ENCODE data around the gene APBB2. TPM values are rescaled to one million over a fixed set of nuclear protein-coding genes. Genes with fewer than 3 reads are reported as not detected.

Gene APBB2
- total RNA-seq, 2 experiments from 2014 or later, result 1.3 to 1.5 TPM

GRCh38 chr4:41106694-41107419, 107.5 kb downstream of the APBB2 start:
- ChIA-PET CTCF (no interaction called here), POLR2A (no interaction called here)
- intact Hi-C loops (cut with DNase I, micrococcal nuclease), result no loop called here
- H3K27ac Mint-ChIP-seq, result no peak overlapping the region
- no peaks in the 10 kb centered on the region for H3K36me3 Mint-ChIP-seq (ENCODE audit: low read depth)
- no peak for DNase-seq
- no peak overlapping the region for H3K4me3 Mint-ChIP-seq
- peaks cover 2% of the 10 kb centered on the region for H3K27me3 Mint-ChIP-seq
- ATAC-seq, result no peak
- H3K9me3 Mint-ChIP-seq (ENCODE audit: low read depth), result no peaks in the 10 kb centered on the region
- no peaks in the 10 kb centered on the region for H3K4me1 Mint-ChIP-seq

DNA sequence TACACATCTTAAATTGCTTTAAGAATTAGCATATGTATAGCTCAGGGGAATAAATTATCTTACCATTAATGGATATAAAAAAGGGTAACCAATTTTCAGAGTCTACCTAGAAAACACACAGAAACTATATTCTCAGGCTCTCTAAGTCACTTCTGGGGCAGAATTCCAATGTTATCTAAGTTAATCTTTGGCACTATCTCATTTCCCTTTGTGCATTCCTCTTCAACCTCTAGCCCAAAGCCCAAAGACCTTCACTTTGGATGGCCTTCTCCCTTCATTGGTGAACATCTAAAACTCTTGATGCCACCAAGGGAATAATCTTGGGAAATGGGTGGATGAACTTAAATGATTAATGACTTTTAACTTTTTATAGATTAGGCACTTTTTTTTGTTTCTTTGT, 108.3 kb downstream of the APBB2 start:
- intact Hi-C loops (cut with DNase I, micrococcal nuclease), result no loop called here
- Mint-ChIP-seq H3K27ac (no peak overlapping the region), H3K9me3 (ENCODE audit: low read depth) (no peaks in the 10 kb centered on the region), H3K4me1 (no peaks in the 10 kb centered on the region), H3K27me3 (peaks cover 2% of the 10 kb centered on the region), H3K4me3 (no peak overlapping the region), H3K36me3 (ENCODE audit: low read depth) (no peaks in the 10 kb centered on the region)
- ATAC-seq (no peak), DNase-seq (no peak)
- CTCF ChIA-PET, result no interaction called here
- POLR2A ChIA-PET, result no interaction called here

DNA sequence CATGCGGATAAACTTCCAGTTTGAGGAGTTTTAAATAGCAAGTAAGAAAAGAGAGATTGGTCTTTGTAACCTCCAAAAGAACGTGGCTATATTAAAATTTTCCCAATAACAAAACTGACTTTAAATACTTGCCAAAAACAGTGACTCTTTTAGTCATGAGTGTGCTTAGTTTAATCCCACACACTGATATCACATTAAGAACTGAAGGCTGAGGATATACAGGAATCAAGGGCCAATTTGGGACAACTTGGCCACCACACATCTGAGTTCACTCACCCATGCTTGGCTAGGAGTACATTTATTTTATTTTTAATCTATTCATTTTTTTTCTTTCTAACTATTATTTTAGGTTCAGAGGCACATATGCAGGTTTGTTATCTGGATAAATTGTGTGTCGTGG, 110.2 kb downstream of the APBB2 start:
- no peak overlapping the region for H3K4me3 Mint-ChIP-seq
- ATAC-seq, result no peak
- no peaks in the 10 kb centered on the region for H3K36me3 Mint-ChIP-seq (ENCODE audit: low read depth)
- POLR2A ChIA-PET, result no interaction called here
- no peaks in the 10 kb centered on the region for H3K4me1 Mint-ChIP-seq
- H3K27me3 Mint-ChIP-seq, result peaks cover 2% of the 10 kb centered on the region
- H3K27ac Mint-ChIP-seq, result no peak overlapping the region
- DNase-seq, result no peak
- CTCF ChIA-PET, result no interaction called here
- intact Hi-C loops (cut with DNase I, micrococcal nuclease), result no loop called here
- H3K9me3 Mint-ChIP-seq (ENCODE audit: low read depth), result no peaks in the 10 kb centered on the region

GRCh38 chr4:41103657-41104056, 110.7 kb downstream of the APBB2 start:
- Mint-ChIP-seq H3K4me1 (no peaks in the 10 kb centered on the region), H3K9me3 (ENCODE audit: low read depth) (no peaks in the 10 kb centered on the region), H3K4me3 (no peak overlapping the region), H3K27ac (no peak overlapping the region), H3K36me3 (ENCODE audit: low read depth) (no peaks in the 10 kb centered on the region), H3K27me3 (peaks cover 2% of the 10 kb centered on the region)
- ATAC-seq (no peak), DNase-seq (no peak)
- ChIA-PET POLR2A (no interaction called here), CTCF (no interaction called here)
- intact Hi-C loops (cut with DNase I, micrococcal nuclease), result no loop called here

GRCh38 chr4:41102414-41103092, 111.8 kb downstream of the APBB2 start:
- no peaks in the 10 kb centered on the region for H3K9me3 Mint-ChIP-seq (ENCODE audit: low read depth)
- no peak overlapping the region for H3K4me3 Mint-ChIP-seq
- ATAC-seq (no peak), DNase-seq (no peak)
- intact Hi-C loops (cut with DNase I, micrococcal nuclease), result no loop called here
- H3K4me1 Mint-ChIP-seq, result no peaks in the 10 kb centered on the region
- no peak overlapping the region for H3K27ac Mint-ChIP-seq
- ChIA-PET CTCF (no interaction called here), POLR2A (no interaction called here)
- peaks cover 4% of the 10 kb centered on the region for H3K27me3 Mint-ChIP-seq
- H3K36me3 Mint-ChIP-seq (ENCODE audit: low read depth), result no peaks in the 10 kb centered on the region

- H3K27ac Mint-ChIP-seq, result no peak overlapping the region
- H3K4me3 Mint-ChIP-seq, result no peak overlapping the region
- intact Hi-C loops (cut with DNase I, micrococcal nuclease), result no loop called here
- H3K27me3 Mint-ChIP-seq, result peaks cover 5% of the 10 kb centered on the region
- DNase-seq, result no peak
- no peaks in the 10 kb centered on the region for H3K4me1 Mint-ChIP-seq
- H3K36me3 Mint-ChIP-seq (ENCODE audit: low read depth), result no peaks in the 10 kb centered on the region
- CTCF ChIA-PET, result interaction anchor here (1.1 kb wide), 1 partner anchor 10 kb away, joined by 3 read pairs; no protein-coding TSS in a partner anchor
- no peaks in the 10 kb centered on the region for H3K9me3 Mint-ChIP-seq (ENCODE audit: low read depth)
- POLR2A ChIA-PET, result no interaction called here
- no peak for ATAC-seq
Observed at GRCh38 chr4:41098093-41099048, 116.0 kb downstream of the APBB2 start.

DNA sequence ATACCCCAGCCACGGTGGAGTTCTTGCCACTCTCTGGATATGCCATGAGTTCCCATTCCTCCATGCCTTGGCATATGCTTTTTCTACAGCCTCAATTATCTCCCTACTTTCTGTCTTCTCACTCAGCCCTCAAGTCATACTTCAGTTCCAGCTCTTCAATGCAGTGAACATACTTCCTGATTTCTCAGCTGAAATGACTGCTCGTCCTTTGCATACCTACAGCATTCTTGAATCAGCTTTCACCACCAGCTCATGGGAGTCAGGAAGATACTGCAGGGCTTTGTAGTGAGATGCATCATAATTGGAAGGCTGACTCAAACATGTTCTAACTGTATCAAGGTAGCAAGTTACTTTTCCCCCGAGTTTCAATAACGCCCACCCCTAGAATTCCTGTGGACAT, 118.4 kb downstream of the APBB2 start:
- intact Hi-C loops (cut with DNase I, micrococcal nuclease), result no loop called here
- CTCF ChIA-PET, result no interaction called here
- no peak for DNase-seq
- Mint-ChIP-seq H3K27ac (no peak overlapping the region), H3K4me1 (no peaks in the 10 kb centered on the region), H3K9me3 (ENCODE audit: low read depth) (no peaks in the 10 kb centered on the region), H3K36me3 (ENCODE audit: low read depth) (no peaks in the 10 kb centered on the region), H3K4me3 (no peak overlapping the region), H3K27me3 (peaks cover 5% of the 10 kb centered on the region)
- ATAC-seq, result no peak
- POLR2A ChIA-PET, result no interaction called here

GRCh38 chr4:41095192-41095872, 119.0 kb downstream of the APBB2 start:
- CTCF ChIA-PET, result no interaction called here

DNA sequence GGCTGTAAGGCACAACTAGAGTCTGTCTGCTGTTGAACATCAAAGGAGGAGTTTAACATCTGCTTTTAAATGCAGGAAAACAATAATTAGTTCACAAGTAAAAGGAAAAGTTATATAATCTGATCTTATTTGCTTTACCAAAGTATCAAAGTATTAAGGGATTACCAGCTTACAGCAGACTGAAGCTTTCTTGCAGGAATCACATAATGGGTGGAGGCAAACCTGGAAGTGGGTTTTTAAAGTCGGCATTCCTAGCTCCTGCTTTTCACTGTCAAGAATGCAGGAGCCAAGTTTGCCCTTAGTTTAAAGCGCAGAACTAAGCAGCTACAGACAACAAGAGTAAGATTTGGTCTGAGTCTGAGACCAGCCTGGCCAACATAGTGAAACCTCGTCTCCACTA, 122.2 kb downstream of the APBB2 start:
- Mint-ChIP-seq H3K36me3 (ENCODE audit: low read depth) (no peaks in the 10 kb centered on the region), H3K27me3 (peaks cover 3% of the 10 kb centered on the region), H3K27ac (no peak overlapping the region), H3K9me3 (ENCODE audit: low read depth) (no peaks in the 10 kb centered on the region), H3K4me1 (no peaks in the 10 kb centered on the region), H3K4me3 (no peak overlapping the region)
- POLR2A ChIA-PET, result no interaction called here
- ATAC-seq (no peak), DNase-seq (no peak)
- CTCF ChIA-PET, result no interaction called here
- intact Hi-C loops (cut with DNase I, micrococcal nuclease), result no loop called here

More at GRCh38 chr4:41095192-41095872, 119.0 kb downstream of the APBB2 start:
- DNase-seq (no peak), ATAC-seq (no peak)
- Mint-ChIP-seq H3K4me3 (no peak overlapping the region), H3K27ac (no peak overlapping the region), H3K27me3 (peaks cover 5% of the 10 kb centered on the region), H3K9me3 (ENCODE audit: low read depth) (no peaks in the 10 kb centered on the region), H3K4me1 (no peaks in the 10 kb centered on the region), H3K36me3 (ENCODE audit: low read depth) (no peaks in the 10 kb centered on the region)
- intact Hi-C loops (cut with DNase I, micrococcal nuclease), result no loop called here
- POLR2A ChIA-PET, result no interaction called here

GRCh38 chr4:41081847-41082246, 132.5 kb downstream of the APBB2 start:
- Mint-ChIP-seq H3K4me1 (no peaks in the 10 kb centered on the region), H3K4me3 (no peak overlapping the region), H3K27ac (no peak overlapping the region), H3K27me3 (peaks cover 15% of the 10 kb centered on the region), H3K36me3 (ENCODE audit: low read depth) (no peaks in the 10 kb centered on the region), H3K9me3 (ENCODE audit: low read depth) (peaks cover 7% of the 10 kb centered on the region)
- CTCF ChIA-PET, result no interaction called here
- ATAC-seq (no peak), DNase-seq (no peak)
- POLR2A ChIA-PET, result no interaction called here
- intact Hi-C loops (cut with DNase I, micrococcal nuclease), result no loop called here

- DNase-seq (no peak), ATAC-seq (no peak)
- peaks cover 15% of the 10 kb centered on the region for H3K27me3 Mint-ChIP-seq
- POLR2A ChIA-PET, result no interaction called here
- intact Hi-C loops (cut with DNase I, micrococcal nuclease), result no loop called here
- peaks cover 2% of the 10 kb centered on the region for H3K9me3 Mint-ChIP-seq (ENCODE audit: low read depth)
- no peaks in the 10 kb centered on the region for H3K4me1 Mint-ChIP-seq
- H3K4me3 Mint-ChIP-seq, result no peak overlapping the region
- H3K36me3 Mint-ChIP-seq (ENCODE audit: low read depth), result no peaks in the 10 kb centered on the region
- no peak overlapping the region for H3K27ac Mint-ChIP-seq
- CTCF ChIA-PET, result no interaction called here
Observed at GRCh38 chr4:41080976-41081375, 133.4 kb downstream of the APBB2 start.

Measured in activated CD4-positive, alpha-beta T cell treated with anti-CD3 and anti-CD28 coated beads for 36 hours (primary cell).